ENCODE measurements around the gene COL4A1. TPM values are rescaled to one million over a fixed set of nuclear protein-coding genes. Genes with fewer than 3 reads are reported as not detected.

The COL4A1 gene
- total and polyA plus RNA-seq, 11 donors: 52.6 to 428 (median 184) TPM

DNA sequence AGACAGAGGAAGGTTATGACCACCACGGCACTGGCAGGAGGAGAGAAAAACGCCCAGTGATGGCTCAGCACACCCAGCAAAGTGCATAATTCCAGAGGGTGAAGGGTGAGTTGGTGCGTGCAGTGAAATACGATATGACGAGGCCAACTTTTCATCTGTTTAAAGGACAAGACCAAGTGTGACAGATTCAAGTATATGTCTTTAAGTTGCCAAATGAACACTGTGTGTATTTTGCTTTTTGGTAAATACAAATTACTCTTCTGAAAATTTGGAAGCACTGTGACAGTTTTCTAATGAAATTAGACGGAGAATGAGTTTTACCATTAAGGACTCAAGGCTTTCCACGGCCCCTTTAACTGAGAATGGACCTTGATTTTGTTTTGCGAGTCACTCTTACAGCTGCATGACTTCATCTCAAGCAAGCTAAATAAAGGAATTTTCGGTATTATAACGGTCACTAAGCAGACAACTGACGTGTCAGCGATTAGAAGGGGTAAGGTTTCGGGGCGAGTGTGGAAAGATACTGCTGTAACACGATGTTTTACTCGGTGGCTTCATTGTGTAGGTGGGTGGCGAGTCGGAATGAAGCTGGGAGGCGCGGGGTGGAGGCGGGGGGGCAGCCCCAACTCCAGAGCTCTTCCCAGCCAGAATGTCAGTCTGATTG is 23.0 kb upstream of the COL4A1 start:
- TF ChIP-seq, protein P1, sequence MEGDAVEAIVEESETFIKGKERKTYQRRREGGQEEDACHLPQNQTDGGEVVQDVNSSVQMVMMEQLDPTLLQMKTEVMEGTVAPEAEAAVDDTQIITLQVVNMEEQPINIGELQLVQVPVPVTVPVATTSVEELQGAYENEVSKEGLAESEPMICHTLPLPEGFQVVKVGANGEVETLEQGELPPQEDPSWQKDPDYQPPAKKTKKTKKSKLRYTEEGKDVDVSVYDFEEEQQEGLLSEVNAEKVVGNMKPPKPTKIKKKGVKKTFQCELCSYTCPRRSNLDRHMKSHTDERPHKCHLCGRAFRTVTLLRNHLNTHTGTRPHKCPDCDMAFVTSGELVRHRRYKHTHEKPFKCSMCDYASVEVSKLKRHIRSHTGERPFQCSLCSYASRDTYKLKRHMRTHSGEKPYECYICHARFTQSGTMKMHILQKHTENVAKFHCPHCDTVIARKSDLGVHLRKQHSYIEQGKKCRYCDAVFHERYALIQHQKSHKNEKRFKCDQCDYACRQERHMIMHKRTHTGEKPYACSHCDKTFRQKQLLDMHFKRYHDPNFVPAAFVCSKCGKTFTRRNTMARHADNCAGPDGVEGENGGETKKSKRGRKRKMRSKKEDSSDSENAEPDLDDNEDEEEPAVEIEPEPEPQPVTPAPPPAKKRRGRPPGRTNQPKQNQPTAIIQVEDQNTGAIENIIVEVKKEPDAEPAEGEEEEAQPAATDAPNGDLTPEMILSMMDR (IDR thresholded peaks at IDR 0.05): no peak
- TF ChIP-seq POLR2A (IDR thresholded peaks at IDR 0.05): no peak
- peak overlapping the region in 3 of 12 donors; percentile 6 to 36 (median 8) for H3K4me3 ChIP-seq
- no peaks in the 10 kb centered on the region for H3K9me3 ChIP-seq
- WGBS, 4 donors: 67 to 70% (median 67%) methylated on average over 21 of the region's 21 CpGs
- H3K27me3 ChIP-seq: no peaks in the 10 kb centered on the region
- intact Hi-C loops (cut with DNase I): no loop called here
- H3K27ac ChIP-seq: peak overlapping the region in 10 of 12 donors; percentile 14 to 95 (median 46)
- DNase-seq (peak in 1 of 5 donors; percentile 22), ATAC-seq (peak in 2 of 4 donors; percentile 18)
- H3K36me3 ChIP-seq: peaks cover 0 to 13% (median 3%) of the 10 kb centered on the region in 9 donors
- peaks cover 11 to 86% (median 48%) of the 10 kb centered on the region in 12 donors for H3K4me1 ChIP-seq

DNA sequence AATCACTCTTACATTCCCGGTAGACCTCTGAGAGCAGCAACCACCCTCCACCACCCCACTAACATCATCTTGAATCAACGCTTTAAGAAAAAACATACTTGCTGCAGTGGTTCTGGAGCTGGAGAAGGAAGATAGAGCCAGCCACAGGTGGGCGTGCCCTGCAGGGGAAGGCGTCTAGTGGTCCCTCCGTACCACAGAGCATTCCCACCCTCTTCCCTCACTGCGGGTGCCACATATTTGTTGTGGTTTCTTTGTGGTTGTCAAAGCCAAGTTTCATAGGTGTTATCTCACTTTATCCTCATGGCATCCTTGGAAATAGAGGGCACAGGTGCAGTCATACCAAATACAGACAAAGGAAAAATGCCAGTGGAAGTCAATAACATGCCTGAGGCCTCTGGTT is 22.3 kb upstream of the COL4A1 start:
- WGBS, 4 donors: 78 to 85% (median 81%) methylated on average over 6 of the region's 6 CpGs
- H3K4me1 ChIP-seq: peaks cover 17 to 88% (median 55%) of the 10 kb centered on the region in 12 donors

DNA sequence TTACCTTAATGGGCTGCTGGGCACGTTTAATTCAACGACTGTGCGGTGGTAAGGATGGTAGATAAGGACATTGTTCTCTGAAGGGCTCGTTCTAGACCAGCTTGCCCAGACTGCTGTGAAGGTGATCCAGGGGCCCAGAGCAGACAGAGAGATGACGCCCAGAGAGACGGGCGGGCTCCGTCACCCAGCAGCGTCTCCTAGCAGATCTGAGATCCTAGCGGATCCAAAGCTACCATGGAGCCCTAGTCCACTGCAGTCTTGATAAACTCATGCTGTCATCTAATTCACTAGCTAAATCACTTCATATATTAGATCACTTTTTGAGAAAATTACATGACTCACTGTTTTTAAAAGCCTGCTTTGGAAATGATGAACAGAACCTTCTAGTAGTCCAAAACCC is 21.6 kb upstream of the COL4A1 start:
- no peak for TF ChIP-seq POLR2A (IDR thresholded peaks at IDR 0.05)
- DNase-seq: no peak
- intact Hi-C loops (cut with DNase I): no loop called here
- peak overlapping the region in 2 of 12 donors; percentile 13 to 95 for H3K27ac ChIP-seq
- peaks cover 22 to 95% (median 59%) of the 10 kb centered on the region in 12 donors for H3K4me1 ChIP-seq
- peaks cover 0 to 8% (median 3%) of the 10 kb centered on the region in 9 donors for H3K36me3 ChIP-seq
- 75 to 84% (median 78%) methylated on average over 10 of the region's 10 CpGs for WGBS, 4 donors
- H3K4me3 ChIP-seq: no peak overlapping the region
- no peak for ATAC-seq
- no peaks in the 10 kb centered on the region for H3K27me3 ChIP-seq
- H3K9me3 ChIP-seq: no peaks in the 10 kb centered on the region

More for the DNA sequence above, 22.3 kb upstream of the COL4A1 start:
- H3K4me3 ChIP-seq: no peak overlapping the region
- intact Hi-C loops (cut with DNase I): no loop called here
- no peak for ATAC-seq
- peak overlapping the region in 6 of 12 donors; percentile 13 to 95 (median 53) for H3K27ac ChIP-seq
- no peaks in the 10 kb centered on the region for H3K27me3 ChIP-seq
- peaks cover 0 to 13% (median 3%) of the 10 kb centered on the region in 9 donors for H3K36me3 ChIP-seq
- DNase-seq: no peak
- H3K9me3 ChIP-seq: no peaks in the 10 kb centered on the region
- TF ChIP-seq POLR2A (IDR thresholded peaks at IDR 0.05): no peak
- TF ChIP-seq, protein P1 (IDR thresholded peaks at IDR 0.05): no peak

DNA sequence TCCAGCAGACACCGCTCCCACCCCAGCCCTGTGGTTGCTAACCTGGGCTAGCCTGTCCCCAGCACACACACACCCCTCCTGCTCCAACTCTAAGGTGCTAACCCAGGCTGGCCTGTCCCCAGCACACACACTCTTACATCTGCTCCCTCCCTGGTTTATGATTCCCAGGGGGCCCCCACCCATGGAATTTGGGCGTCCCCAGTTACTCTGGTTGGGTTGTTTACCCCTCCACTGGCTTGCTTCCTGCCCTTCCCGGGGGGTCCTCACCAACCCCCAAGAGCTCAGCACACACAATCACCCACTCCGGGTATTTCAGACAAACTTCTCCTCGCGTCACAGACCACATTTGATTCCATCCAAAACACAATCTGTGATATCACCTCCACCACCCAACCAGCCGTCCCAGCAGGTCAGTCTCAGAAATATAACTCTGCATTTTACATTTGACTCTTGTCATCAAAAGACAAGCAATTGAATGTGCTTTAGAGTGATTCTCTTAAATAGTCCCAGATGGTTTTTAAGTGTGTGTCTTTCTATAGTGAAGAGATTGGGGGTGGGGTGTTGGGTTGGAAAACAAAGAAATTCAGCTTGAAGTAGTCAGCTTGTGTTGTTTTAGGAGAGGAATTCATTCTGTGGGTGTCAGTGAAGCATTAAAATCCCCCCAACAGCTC is 20.2 kb upstream of the COL4A1 start:
- Histone ChIP-seq H3K4me3 (no peak overlapping the region), H3K27ac (peak overlapping the region in 8 of 12 donors; percentile 27 to 95 (median 48)), H3K9me3 (no peaks in the 10 kb centered on the region), H3K27me3 (no peaks in the 10 kb centered on the region), H3K4me1 (peaks cover 25 to 98% (median 70%) of the 10 kb centered on the region in 12 donors), H3K36me3 (peaks cover 0 to 6% (median 2%) of the 10 kb centered on the region in 9 donors)
- intact Hi-C loops (cut with DNase I): no loop called here
- 54 to 68% (median 59%) methylated on average over 6 to 7 of the region's 7 CpGs for WGBS, 4 donors
- ATAC-seq (no peak), DNase-seq (no peak)
- TF ChIP-seq, protein P1 (IDR thresholded peaks at IDR 0.05): no peak

All from heart left ventricle (tissue), 16 donors.